Measurements from ENCODE around the gene BPGM. TPM values are rescaled to one million over a fixed set of nuclear protein-coding genes. Genes with fewer than 3 reads are reported as not detected.
"Not testable (repeated sequence)": the region's sequence is repeated elsewhere in the genome, so short reads cannot be mapped to it uniquely, and the experiment has no call there.

BPGM gene
- total and polyA plus RNA-seq, 9 of the 15 experiments (the other 6 are each of a cell fraction or from before 2014, with no cell fraction given): 14.1 to 46.1 (median 21.2) TPM

DNA sequence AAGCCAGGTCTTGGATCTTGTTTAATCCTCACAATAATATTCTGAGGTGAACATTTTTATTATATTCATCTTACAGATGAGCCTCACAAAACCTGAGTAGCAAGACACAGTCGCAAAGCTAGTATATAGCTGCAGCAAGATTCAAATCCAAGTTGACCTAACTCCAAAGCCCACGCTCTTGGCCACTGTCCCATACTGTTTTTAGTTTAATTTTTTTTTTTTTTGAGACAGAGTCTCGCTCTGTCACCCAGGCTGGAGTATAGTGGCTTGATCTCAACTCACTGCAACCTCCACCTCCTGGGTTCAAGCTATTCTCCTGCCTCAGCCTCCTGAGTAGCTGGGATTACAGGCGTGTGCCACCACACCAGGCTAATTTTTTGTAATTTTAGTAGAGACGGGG, 42.9 kb downstream of the BPGM start:
- CTCF ChIA-PET (ENCODE audit: low intra/inter-chr PET ratio): interaction anchor here (0.7 to 2.0 kb wide), 2 partner anchors 262 to 265 kb away, joined by 5 to 7 read pairs; no protein-coding TSS in a partner anchor
- ATAC-seq; H3K4me1 ChIP-seq (replicated peaks in 1 of 2; ENCODE audit: control insufficient read depth in 2 of 2, insufficient read depth in 2 of 2, low read length in 2 of 2); in situ Hi-C loops (cut with MboI); H2AFZ ChIP-seq (ENCODE audit: low read depth, low read length); BruUV-seq (replicated peaks); H3K9me3 ChIP-seq (replicated peaks; ENCODE audit: control insufficient read depth, insufficient read depth, low read depth, low read length); H3K27ac ChIP-seq (ENCODE audit: extremely low read depth, low read depth, low read length); H3K79me2 ChIP-seq (ENCODE audit: control insufficient read depth, insufficient read depth, low read length); H4K20me1 ChIP-seq (replicated peaks; ENCODE audit: control insufficient read depth, insufficient read depth, low read length); H3K9ac ChIP-seq (ENCODE audit: insufficient read depth in 1 of 2, low read depth in 2 of 2, low read length in 2 of 2); H3K4me3 ChIP-seq; H3K36me3 ChIP-seq (ENCODE audit: control insufficient read depth, insufficient read depth, low read length); FAIRE-seq; H3K9me1 ChIP-seq (ENCODE audit: control insufficient read depth, insufficient read depth, low read length); DNase-seq (ENCODE audit: extremely low read depth in 1 of 4, low spot score in 3 of 4); H3K4me2 ChIP-seq (ENCODE audit: insufficient read depth, low read length): not testable (repeated sequence)
- POLR2A ChIA-PET: interaction anchor here (0.5 to 1.6 kb wide), 8 partner anchors 12 to 236 kb away, joined by 3 to 5 read pairs (median 4); partner anchors contain the start of gene BPGM
- TF ChIP-seq MCM7 (IDR thresholded peaks at IDR 0.05): 0 out of 4 replicates have a peak, but pooled peaks of 1 of the 2 experiments have one; percentile 69
- H3K27me3 ChIP-seq (ENCODE audit: control insufficient read depth in 2 of 2, insufficient read depth in 2 of 2, low read length in 2 of 2): peaks cover 40 to 41% of the 10 kb centered on the region in 2 experiments
- 2% methylated on average over 5 of the region's 5 CpGs for WGBS (ENCODE audit: insufficient coverage, low coverage, missing lambda C conversion rate)
- intact Hi-C loops (cut with micrococcal nuclease): loop anchor here (5.0 kb wide), 2 partner anchors 63 to 483 kb away; partner anchors contain the start of gene CYREN

DNA sequence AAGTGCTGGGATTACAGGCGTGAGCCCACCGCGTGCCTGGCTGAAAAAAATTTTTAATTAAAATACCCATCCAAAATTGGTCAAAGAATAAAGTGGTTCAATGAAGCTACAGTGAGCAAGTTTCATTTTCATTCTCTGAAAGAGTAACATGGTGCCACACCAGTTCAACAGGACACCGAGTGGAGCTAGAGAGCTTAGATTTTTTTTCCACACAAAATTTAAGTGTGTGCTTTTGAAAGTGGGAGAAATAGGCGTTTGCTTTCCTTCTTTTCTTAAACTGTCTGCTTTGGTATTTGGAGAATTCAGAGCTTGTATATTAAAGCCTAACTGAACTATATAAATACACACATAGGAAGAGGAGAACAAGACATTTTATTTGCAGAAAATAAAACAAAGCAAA, 43.4 kb downstream of the BPGM start:
- intact Hi-C loops (cut with micrococcal nuclease) (loop anchor here (2.0 kb wide), 1 partner anchor 265 kb away; no protein-coding TSS in a partner anchor), in situ Hi-C loops (cut with MboI) (no loop called here)
- Histone ChIP-seq H3K9ac (ENCODE audit: insufficient read depth in 1 of 2, low read depth in 2 of 2, low read length in 2 of 2) (no peak overlapping the region), H3K4me3 (no peak overlapping the region), H4K20me1 (replicated peaks; ENCODE audit: control insufficient read depth, insufficient read depth, low read length) (no peaks in the 10 kb centered on the region; the same call in 1 of the 2 replicates), H3K27me3 (ENCODE audit: control insufficient read depth in 2 of 2, insufficient read depth in 2 of 2, low read length in 2 of 2) (peaks cover 40 to 45% of the 10 kb centered on the region in 2 experiments), H3K4me1 (replicated peaks in 1 of 2; ENCODE audit: control insufficient read depth in 2 of 2, insufficient read depth in 2 of 2, low read length in 2 of 2) (no peaks in the 10 kb centered on the region), H3K9me1 (ENCODE audit: control insufficient read depth, insufficient read depth, low read length) (no peaks in the 10 kb centered on the region), H3K27ac (ENCODE audit: extremely low read depth, low read depth, low read length) (no peak overlapping the region), H3K4me2 (ENCODE audit: insufficient read depth, low read length) (no peak overlapping the region), H3K36me3 (ENCODE audit: control insufficient read depth, insufficient read depth, low read length) (no peaks in the 10 kb centered on the region), H2AFZ (ENCODE audit: low read depth, low read length) (no peak overlapping the region), H3K9me3 (replicated peaks; ENCODE audit: control insufficient read depth, insufficient read depth, low read depth, low read length) (no peaks in the 10 kb centered on the region), H3K79me2 (ENCODE audit: control insufficient read depth, insufficient read depth, low read length) (no peaks in the 10 kb centered on the region)
- no peak for FAIRE-seq
- ChIA-PET POLR2A (interaction anchor here (0.8 to 1.6 kb wide), 8 partner anchors 11 to 56 kb away, joined by 3 to 5 read pairs (median 3); partner anchors contain the start of gene BPGM), CTCF (ENCODE audit: low intra/inter-chr PET ratio) (interaction anchor here (0.8 to 2.0 kb wide), 2 partner anchors 257 to 264 kb away, joined by 4 to 7 read pairs; no protein-coding TSS in a partner anchor)
- ATAC-seq: peak; percentile 59
- no peak for DNase-seq (ENCODE audit: extremely low read depth in 1 of 4, low spot score in 3 of 4)
- WGBS (ENCODE audit: insufficient coverage, low coverage, missing lambda C conversion rate): 0% methylated on average over 5 of the region's 5 CpGs
- no TSS peak for BruUV-seq (replicated peaks)
- TF ChIP-seq, protein P1, sequence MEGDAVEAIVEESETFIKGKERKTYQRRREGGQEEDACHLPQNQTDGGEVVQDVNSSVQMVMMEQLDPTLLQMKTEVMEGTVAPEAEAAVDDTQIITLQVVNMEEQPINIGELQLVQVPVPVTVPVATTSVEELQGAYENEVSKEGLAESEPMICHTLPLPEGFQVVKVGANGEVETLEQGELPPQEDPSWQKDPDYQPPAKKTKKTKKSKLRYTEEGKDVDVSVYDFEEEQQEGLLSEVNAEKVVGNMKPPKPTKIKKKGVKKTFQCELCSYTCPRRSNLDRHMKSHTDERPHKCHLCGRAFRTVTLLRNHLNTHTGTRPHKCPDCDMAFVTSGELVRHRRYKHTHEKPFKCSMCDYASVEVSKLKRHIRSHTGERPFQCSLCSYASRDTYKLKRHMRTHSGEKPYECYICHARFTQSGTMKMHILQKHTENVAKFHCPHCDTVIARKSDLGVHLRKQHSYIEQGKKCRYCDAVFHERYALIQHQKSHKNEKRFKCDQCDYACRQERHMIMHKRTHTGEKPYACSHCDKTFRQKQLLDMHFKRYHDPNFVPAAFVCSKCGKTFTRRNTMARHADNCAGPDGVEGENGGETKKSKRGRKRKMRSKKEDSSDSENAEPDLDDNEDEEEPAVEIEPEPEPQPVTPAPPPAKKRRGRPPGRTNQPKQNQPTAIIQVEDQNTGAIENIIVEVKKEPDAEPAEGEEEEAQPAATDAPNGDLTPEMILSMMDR (IDR thresholded peaks at IDR 0.05 in 2 of 3, conservative IDR thresholded peaks at IDR 0.05 in 1 of 3; ENCODE audit: insufficient read depth in 2 of 3, low read depth in 1 of 3, low read length in 3 of 3): peak; percentile 10 to 42 (median 31); a peak in 3 of 6 replicates
- TF ChIP-seq RAD21 (CRISPR knock-in tag; conservative IDR thresholded peaks at IDR 0.05 in 1 of 2, IDR thresholded peaks at IDR 0.05 in 1 of 2) (peak; percentile 46 to 54), CXXC5 (CRISPR knock-in tag; IDR thresholded peaks at IDR 0.05) (no peak), ZNF316 (IDR thresholded peaks at IDR 0.05) (no peak), TFE3 (CRISPR knock-in tag; IDR thresholded peaks at IDR 0.05) (peak; percentile 15; the same call in 1 of the 2 replicates)

Measured in K562 (cell line).